ENCODE results near the gene TBC1D20. TPM values are rescaled to one million over a fixed set of nuclear protein-coding genes. Genes with fewer than 3 reads are reported as not detected.
A peak's percentile ranks its signal among the peaks of the same experiment; 100 is the strongest.
"Not testable (repeated sequence)": the region's sequence is repeated elsewhere in the genome, so short reads cannot be mapped to it uniquely, and the experiment has no call there.

Gene TBC1D20
- total and polyA plus RNA-seq, 7 experiments from 2014 or later: 19.9 to 45.7 (median 26.6) TPM

GRCh38 chr20:478010-478948, 15.9 kb upstream of the TBC1D20 start:
- no peaks in the 10 kb centered on the region for H3K9me3 Mint-ChIP-seq
- Histone ChIP-seq H3K9me3 (ENCODE audit: control insufficient read depth in 2 of 3, low read length in 3 of 3) (no peaks in the 10 kb centered on the region), H3K27ac (ENCODE audit: low read depth, low read length) (no peak overlapping the region), H3K4me1 (ENCODE audit: control insufficient read depth in 2 of 2, insufficient read depth in 2 of 2, low read length in 2 of 2) (peaks cover 0 to 6% of the 10 kb centered on the region in 2 donors), H3K4me3 (ENCODE audit: low read length) (no peak overlapping the region), H3K27me3 (ENCODE audit: control insufficient read depth in 2 of 2, insufficient read depth in 2 of 2, low read length in 2 of 2) (no peaks in the 10 kb centered on the region), H3K36me3 (ENCODE audit: control insufficient read depth in 2 of 3, insufficient read depth in 3 of 3, low read length in 3 of 3) (peaks cover 0 to 19% (median 4%) of the 10 kb centered on the region in 3 experiments)
- H3K4me1 Mint-ChIP-seq: peaks cover 11 to 27% (median 24%) of the 10 kb centered on the region in 7 donors
- H3K4me3 Mint-ChIP-seq: no peak overlapping the region
- H3K36me3 Mint-ChIP-seq: peaks cover 0 to 19% (median 9%) of the 10 kb centered on the region in 5 donors
- POLR2A ChIA-PET: interaction anchor here (1.4 kb wide), 1 partner anchor 124 kb away, joined by 4 read pairs; no protein-coding TSS in a partner anchor
- ATAC-seq (no peak), DNase-seq (no peak)
- H3K27ac Mint-ChIP-seq: peak overlapping the region in 2 of 9 donors; percentile 12 to 27
- intact Hi-C loops (cut with micrococcal nuclease): loop anchor here in 1 of 2 donors (2.0 kb wide), 2 partner anchors 39 to 69 kb away; partner anchors contain the start of gene RBCK1
- CTCF ChIA-PET: interaction anchor here (0.7 to 7.3 kb wide), 6 partner anchors 15 to 124 kb away, joined by 3 to 74 read pairs (median 4); no protein-coding TSS in a partner anchor
- no peaks in the 10 kb centered on the region for H3K27me3 Mint-ChIP-seq

GRCh38 chr20:476561-477249, 14.4 kb upstream of the TBC1D20 start:
- H3K9me3 ChIP-seq (ENCODE audit: control insufficient read depth in 2 of 3, low read length in 3 of 3); H3K27me3 Mint-ChIP-seq; H3K4me1 ChIP-seq (ENCODE audit: control insufficient read depth in 2 of 2, insufficient read depth in 2 of 2, low read length in 2 of 2); H3K27me3 ChIP-seq (ENCODE audit: control insufficient read depth in 2 of 2, insufficient read depth in 2 of 2, low read length in 2 of 2); H3K36me3 ChIP-seq (ENCODE audit: control insufficient read depth in 2 of 3, insufficient read depth in 3 of 3, low read length in 3 of 3); H3K9me3 Mint-ChIP-seq; H3K27ac ChIP-seq (ENCODE audit: low read depth, low read length); ATAC-seq; H3K4me3 ChIP-seq (ENCODE audit: low read length); POLR2A ChIA-PET; H3K4me3 Mint-ChIP-seq; DNase-seq; intact Hi-C loops (cut with micrococcal nuclease): not testable (repeated sequence)
- H3K27ac Mint-ChIP-seq: peak overlapping the region in 1 of 9 donors; percentile 21
- H3K36me3 Mint-ChIP-seq: peaks cover 0 to 16% (median 0%) of the 10 kb centered on the region in 5 donors
- peaks cover 9 to 25% (median 20%) of the 10 kb centered on the region in 7 donors for H3K4me1 Mint-ChIP-seq
- CTCF ChIA-PET: interaction anchor here (0.7 to 7.3 kb wide), 8 partner anchors 14 to 252 kb away, joined by 3 to 74 read pairs (median 3); no protein-coding TSS in a partner anchor

GRCh38 chr20:475463-476357, 13.4 kb upstream of the TBC1D20 start:
- H3K36me3 Mint-ChIP-seq: peaks cover 0 to 16% (median 0%) of the 10 kb centered on the region in 5 donors
- Histone ChIP-seq H3K27ac (ENCODE audit: low read depth, low read length) (no peak overlapping the region), H3K9me3 (ENCODE audit: control insufficient read depth in 2 of 3, low read length in 3 of 3) (no peaks in the 10 kb centered on the region), H3K4me1 (ENCODE audit: control insufficient read depth in 2 of 2, insufficient read depth in 2 of 2, low read length in 2 of 2) (no peaks in the 10 kb centered on the region), H3K36me3 (ENCODE audit: control insufficient read depth in 2 of 3, insufficient read depth in 3 of 3, low read length in 3 of 3) (peaks cover 0 to 4% (median 3%) of the 10 kb centered on the region in 3 experiments), H3K4me3 (ENCODE audit: low read length) (no peak overlapping the region), H3K27me3 (ENCODE audit: control insufficient read depth in 2 of 2, insufficient read depth in 2 of 2, low read length in 2 of 2) (no peaks in the 10 kb centered on the region)
- H3K4me1 Mint-ChIP-seq: peaks cover 3 to 15% (median 11%) of the 10 kb centered on the region in 7 donors
- intact Hi-C loops (cut with micrococcal nuclease): no loop called here
- H3K4me3 Mint-ChIP-seq: no peak overlapping the region
- H3K27me3 Mint-ChIP-seq: no peaks in the 10 kb centered on the region
- peaks cover 0 to 7% (median 0%) of the 10 kb centered on the region in 11 donors for H3K9me3 Mint-ChIP-seq
- POLR2A ChIA-PET: no interaction called here
- ATAC-seq: no peak
- peak overlapping the region in 1 of 9 donors; percentile 51 for H3K27ac Mint-ChIP-seq
- CTCF ChIA-PET: interaction anchor here (0.9 to 7.3 kb wide), 3 partner anchors 105 to 121 kb away, joined by 3 to 74 read pairs (median 3); no protein-coding TSS in a partner anchor
- DNase-seq: no peak

- H3K27me3 Mint-ChIP-seq: peaks cover 0 to 6% (median 3%) of the 10 kb centered on the region in 5 donors
- peaks cover 0 to 20% (median 0%) of the 10 kb centered on the region in 5 donors for H3K36me3 Mint-ChIP-seq
- peak overlapping the region in 1 of 9 donors; percentile 30 for H3K27ac Mint-ChIP-seq
- H3K9me3 ChIP-seq (ENCODE audit: control insufficient read depth in 2 of 3, low read length in 3 of 3): no peaks in the 10 kb centered on the region
- no peaks in the 10 kb centered on the region for H3K27me3 ChIP-seq (ENCODE audit: control insufficient read depth in 2 of 2, insufficient read depth in 2 of 2, low read length in 2 of 2)
- peaks cover 0 to 3% (median 0%) of the 10 kb centered on the region in 3 experiments for H3K36me3 ChIP-seq (ENCODE audit: control insufficient read depth in 2 of 3, insufficient read depth in 3 of 3, low read length in 3 of 3)
- ChIA-PET CTCF (no interaction called here), POLR2A (interaction anchor here (0.8 kb wide), 1 partner anchor 12 kb away, joined by 4 read pairs; no protein-coding TSS in a partner anchor)
- no peaks in the 10 kb centered on the region for H3K4me1 ChIP-seq (ENCODE audit: control insufficient read depth in 2 of 2, insufficient read depth in 2 of 2, low read length in 2 of 2)
- ATAC-seq (no peak), DNase-seq (no peak)
- H3K4me3 ChIP-seq (ENCODE audit: low read length): no peak overlapping the region
- H3K27ac ChIP-seq (ENCODE audit: low read depth, low read length): no peak overlapping the region
- peaks cover 0 to 17% (median 0%) of the 10 kb centered on the region in 11 donors for H3K9me3 Mint-ChIP-seq
- intact Hi-C loops (cut with micrococcal nuclease): no loop called here
- H3K4me1 Mint-ChIP-seq: peaks cover 3 to 12% (median 9%) of the 10 kb centered on the region in 7 donors
- no peak overlapping the region for H3K4me3 Mint-ChIP-seq
Observed at GRCh38 chr20:474581-474980, 12.2 kb upstream of the TBC1D20 start.

GRCh38 chr20:472889-473292, 10.6 kb upstream of the TBC1D20 start:
- no peak for ATAC-seq
- no peaks in the 10 kb centered on the region for H3K4me1 ChIP-seq (ENCODE audit: control insufficient read depth in 2 of 2, insufficient read depth in 2 of 2, low read length in 2 of 2)
- peaks cover 0 to 3% (median 0%) of the 10 kb centered on the region in 3 experiments for H3K36me3 ChIP-seq (ENCODE audit: control insufficient read depth in 2 of 3, insufficient read depth in 3 of 3, low read length in 3 of 3)
- no peak overlapping the region for H3K27ac ChIP-seq (ENCODE audit: low read depth, low read length)
- no peak overlapping the region for H3K4me3 Mint-ChIP-seq
- H3K4me3 ChIP-seq (ENCODE audit: low read length): no peak overlapping the region
- peaks cover 0 to 29% (median 0%) of the 10 kb centered on the region in 11 donors for H3K9me3 Mint-ChIP-seq
- no peaks in the 10 kb centered on the region for H3K9me3 ChIP-seq (ENCODE audit: control insufficient read depth in 2 of 3, low read length in 3 of 3)
- peaks cover 0 to 10% (median 8%) of the 10 kb centered on the region in 5 donors for H3K27me3 Mint-ChIP-seq
- no peaks in the 10 kb centered on the region for H3K27me3 ChIP-seq (ENCODE audit: control insufficient read depth in 2 of 2, insufficient read depth in 2 of 2, low read length in 2 of 2)
- no peak overlapping the region for H3K27ac Mint-ChIP-seq
- peaks cover 0 to 4% (median 3%) of the 10 kb centered on the region in 7 donors for H3K4me1 Mint-ChIP-seq
- POLR2A ChIA-PET: no interaction called here
- CTCF ChIA-PET: interaction anchor here (0.6 kb wide), 1 partner anchor 189 kb away, joined by 3 read pairs; no protein-coding TSS in a partner anchor
- intact Hi-C loops (cut with micrococcal nuclease): no loop called here
- no peak for DNase-seq
- peaks cover 0 to 24% (median 0%) of the 10 kb centered on the region in 5 donors for H3K36me3 Mint-ChIP-seq
